Ishikawa (cell line): ENCODE data around the gene KCNA2.

Experiments used
- NFIC ChIP-seq: IDR thresholded peaks from 2 replicates; pipeline ENCODE4 v1.6.1; 2012
- TF ChIP-seq, protein P1 (sequence below): IDR thresholded peaks from 2 replicates; pipeline ENCODE4 v1.6.1; 2012

DNA sequence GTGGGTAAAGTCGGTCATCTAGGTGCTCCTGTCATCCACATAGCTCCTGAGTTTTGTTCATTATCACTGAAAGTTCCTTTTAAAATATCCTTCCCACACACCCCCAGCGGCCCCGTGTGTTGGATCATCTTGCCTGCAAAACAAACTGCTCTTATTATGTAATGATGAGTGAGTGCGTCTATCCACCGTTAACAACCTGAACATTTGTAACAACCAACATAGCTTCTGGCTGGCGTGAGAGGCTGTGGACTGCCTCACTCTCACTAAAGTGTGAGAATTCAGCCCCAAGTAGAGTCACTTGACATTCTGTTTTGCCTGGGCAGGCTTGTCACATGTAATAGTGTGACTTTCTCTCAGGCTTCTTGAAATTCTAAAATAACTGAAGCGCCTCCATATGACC is 14.5 kb upstream of the KCNA2 start:
- TF ChIP-seq, protein P1, sequence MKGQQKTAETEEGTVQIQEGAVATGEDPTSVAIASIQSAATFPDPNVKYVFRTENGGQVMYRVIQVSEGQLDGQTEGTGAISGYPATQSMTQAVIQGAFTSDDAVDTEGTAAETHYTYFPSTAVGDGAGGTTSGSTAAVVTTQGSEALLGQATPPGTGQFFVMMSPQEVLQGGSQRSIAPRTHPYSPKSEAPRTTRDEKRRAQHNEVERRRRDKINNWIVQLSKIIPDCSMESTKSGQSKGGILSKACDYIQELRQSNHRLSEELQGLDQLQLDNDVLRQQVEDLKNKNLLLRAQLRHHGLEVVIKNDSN = no peak
- TF ChIP-seq NFIC = no peak
